AG09319 (cell line): ENCODE measurements around the gene LCMT1.

ENCODE experiments used
- DNase-seq: peaks from one replicate; pipeline ENCODE4 v3.0.0-alpha.2; 2010; ENCODE audit warnings: low read depth; ENCODE audit errors: extremely low read depth
- CTCF ChIP-seq: IDR thresholded peaks from 2 replicates; pipeline ENCODE4 v1.5.1; 2011; ENCODE audit warnings: low read depth, mild to moderate bottlenecking, inconsistent platforms, low read length, moderate library complexity

LCMT1 gene

GRCh38 chr16:25094596-25094995 is 16.9 kb upstream of the LCMT1 start:
- no peak for TF ChIP-seq CTCF
- DNase-seq, result no peak

- TF ChIP-seq CTCF, result no peak
- DNase-seq, result no peak
These were observed 15.9 kb upstream of the LCMT1 start for GRCh38 chr16:25095636-25096035.

- TF ChIP-seq CTCF, result no peak
- no peak for DNase-seq
These were observed 14.1 kb upstream of the LCMT1 start for GRCh38 chr16:25097276-25097975.

- no peak for TF ChIP-seq CTCF
- no peak for DNase-seq
These were observed 11.0 kb upstream of the LCMT1 start for GRCh38 chr16:25100511-25100910.

GRCh38 chr16:25106567-25107465 is 4.7 kb upstream of the LCMT1 start:
- TF ChIP-seq CTCF, result peak; percentile 13
- peak; percentile 56 for DNase-seq

GRCh38 chr16:25107466-25107792 is 4.1 kb upstream of the LCMT1 start:
- no peak for DNase-seq
- TF ChIP-seq CTCF, result no peak

GRCh38 chr16:25108054-25108453 is 3.5 kb upstream of the LCMT1 start:
- DNase-seq, result no peak
- TF ChIP-seq CTCF, result no peak
